Gastrocnemius medialis (tissue), 4 donors: ENCODE data around the gene LRP4. TPM values are rescaled to one million over a fixed set of nuclear protein-coding genes. Genes with fewer than 3 reads are reported as not detected.

Source experiments
- ATAC-seq, 2 donors: fragments of 150-250 bp; one replicate each; pipeline ENCODE4 v1.9.1; 2016
- DNase-seq, 2 donors: peaks; one replicate each; pipeline ENCODE4 v3.0.0-alpha.2; 2019
- H3K27ac ChIP-seq, 4 donors: fragments of 200-600 bp; sonication (generic); 1 replicate in 1 of 4; 2 replicates in 3 of 4; pipeline ENCODE4 v1.5.1; 2016 to 2018; ENCODE audit warnings: mild to moderate bottlenecking in 2 of 4, moderate library complexity in 1 of 4
- H3K27me3 ChIP-seq, 3 donors: fragments of 200-600 bp; sonication (generic) in 2 of 3; 1 replicate in 1 of 3; 2 replicates in 2 of 3; pipeline versions ENCODE4 v1.5.1 to v1.6.0; 2016 to 2019; ENCODE audit warnings: mild to moderate bottlenecking in 1 of 3, moderate library complexity in 1 of 3
- H3K36me3 ChIP-seq, 2 donors: fragments of 200-600 bp; sonication (generic) in 1 of 2; one replicate each; pipeline ENCODE4 v1.5.1; 2017 to 2018
- H3K4me1 ChIP-seq, 2 donors: fragments of 200-600 bp; sonication (generic) in 1 of 2; one replicate each; pipeline ENCODE4 v1.5.1; 2016 to 2017; ENCODE audit warnings: mild to moderate bottlenecking in 2 of 2
- H3K4me3 ChIP-seq, 4 donors: fragments of 200-600 bp; sonication (generic) in 3 of 4; 1 replicate in 1 of 4; 2 replicates in 3 of 4; pipeline ENCODE4 v1.5.1; 2016 to 2019; ENCODE audit warnings: mild to moderate bottlenecking in 2 of 4
- H3K9me3 ChIP-seq, 3 donors: fragments of 200-600 bp; sonication (generic) in 2 of 3; 1 replicate in 1 of 3; 2 replicates in 2 of 3; pipeline ENCODE4 v1.5.1; 2016 to 2019
- POLR2A ChIP-seq, 2 donors: fragments of 450-650 bp; IDR thresholded peaks; one replicate each; pipeline ENCODE4 v1.6.1; 2017; ENCODE audit warnings: antibody characterized with exemption in 2 of 2, mild to moderate bottlenecking in 2 of 2, moderate library complexity in 2 of 2
- in situ Hi-C, 4 donors: fragments of 200-750 bp; cut with MboI; loops; one replicate each; pipeline versions ENCODE4 v1.15.0 to v1.8.0; 2017; ENCODE audit warnings: low sequenced_read_pairs in 4 of 4
- intact Hi-C: fragments of 100-400 bp; cut with DNase I; formaldehyde crosslinking; loops from one replicate; pipeline ENCODE4 v1.15.1; 2023; ENCODE audit warnings: low total_unique reads
- total RNA-seq, 4 donors: library from RNA; depleted of rRNA; stranded (reverse); fragments of >200 nt; gene quantifications; one replicate each; pipeline versions ENCODE4 v1.1.0 to v1.2.3, GENCODE V29; 2016
- TF ChIP-seq, protein P1 (sequence below), 5 experiments: fragments of 450-650 bp in 3 of 5; fragments of 200-600 bp in 2 of 5; sonication (generic) in 2 of 5; IDR thresholded peaks in 4 of 5; conservative IDR thresholded peaks in 1 of 5; 1 replicate in 4 of 5; 2 replicates in 1 of 5; pipeline ENCODE4 v1.5.1; 2016 to 2019; ENCODE audit warnings: antibody characterized with exemption in 5 of 5, mild to moderate bottlenecking in 3 of 5, moderate library complexity in 3 of 5

Gene LRP4
- total RNA-seq, 4 donors from 2014 or later = 3.9 to 19.0 (median 6.2) TPM

DNA sequence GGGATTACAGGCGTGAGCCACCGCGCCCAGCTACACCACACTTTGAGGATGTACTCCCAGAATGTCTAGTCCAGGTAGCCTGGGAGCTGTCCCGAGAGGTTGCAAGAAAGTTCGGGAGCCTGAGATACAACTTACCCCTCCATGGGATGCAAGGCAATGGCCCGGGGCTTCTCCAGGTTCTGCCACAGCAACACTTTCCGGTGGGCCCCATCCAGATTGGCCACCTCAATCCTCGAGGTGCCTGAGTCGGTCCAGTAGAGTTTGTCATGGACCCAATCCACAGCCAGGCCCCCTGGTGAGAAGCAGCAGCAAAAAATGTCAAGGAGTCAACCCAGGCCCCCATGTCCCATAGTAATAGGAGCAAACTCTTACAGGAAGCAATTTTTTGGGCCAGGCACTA is 25.5 kb downstream of the LRP4 start:
- no peaks in the 10 kb centered on the region for H3K27me3 ChIP-seq
- peaks cover 6 to 12% of the 10 kb centered on the region in 2 donors for H3K4me1 ChIP-seq
- in situ Hi-C loops (loop anchor here in 2 of 4 donors (25.0 kb wide), 1 partner anchor 469 kb away; the partner anchor contains the start of gene MYBPC3 (in 2 of the 2)), intact Hi-C loops (no loop called here)
- no peak for ATAC-seq
- H3K27ac ChIP-seq = no peak overlapping the region
- no peak for TF ChIP-seq POLR2A (IDR thresholded peaks at IDR 0.05)
- TF ChIP-seq, protein P1, sequence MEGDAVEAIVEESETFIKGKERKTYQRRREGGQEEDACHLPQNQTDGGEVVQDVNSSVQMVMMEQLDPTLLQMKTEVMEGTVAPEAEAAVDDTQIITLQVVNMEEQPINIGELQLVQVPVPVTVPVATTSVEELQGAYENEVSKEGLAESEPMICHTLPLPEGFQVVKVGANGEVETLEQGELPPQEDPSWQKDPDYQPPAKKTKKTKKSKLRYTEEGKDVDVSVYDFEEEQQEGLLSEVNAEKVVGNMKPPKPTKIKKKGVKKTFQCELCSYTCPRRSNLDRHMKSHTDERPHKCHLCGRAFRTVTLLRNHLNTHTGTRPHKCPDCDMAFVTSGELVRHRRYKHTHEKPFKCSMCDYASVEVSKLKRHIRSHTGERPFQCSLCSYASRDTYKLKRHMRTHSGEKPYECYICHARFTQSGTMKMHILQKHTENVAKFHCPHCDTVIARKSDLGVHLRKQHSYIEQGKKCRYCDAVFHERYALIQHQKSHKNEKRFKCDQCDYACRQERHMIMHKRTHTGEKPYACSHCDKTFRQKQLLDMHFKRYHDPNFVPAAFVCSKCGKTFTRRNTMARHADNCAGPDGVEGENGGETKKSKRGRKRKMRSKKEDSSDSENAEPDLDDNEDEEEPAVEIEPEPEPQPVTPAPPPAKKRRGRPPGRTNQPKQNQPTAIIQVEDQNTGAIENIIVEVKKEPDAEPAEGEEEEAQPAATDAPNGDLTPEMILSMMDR (IDR thresholded peaks at IDR 0.05 in 4 of 5, conservative IDR thresholded peaks at IDR 0.05 in 1 of 5) = no peak
- no peak for DNase-seq
- H3K36me3 ChIP-seq = peaks cover 0 to 28% of the 10 kb centered on the region in 2 donors
- H3K4me3 ChIP-seq = no peak overlapping the region
- H3K9me3 ChIP-seq = no peaks in the 10 kb centered on the region

DNA sequence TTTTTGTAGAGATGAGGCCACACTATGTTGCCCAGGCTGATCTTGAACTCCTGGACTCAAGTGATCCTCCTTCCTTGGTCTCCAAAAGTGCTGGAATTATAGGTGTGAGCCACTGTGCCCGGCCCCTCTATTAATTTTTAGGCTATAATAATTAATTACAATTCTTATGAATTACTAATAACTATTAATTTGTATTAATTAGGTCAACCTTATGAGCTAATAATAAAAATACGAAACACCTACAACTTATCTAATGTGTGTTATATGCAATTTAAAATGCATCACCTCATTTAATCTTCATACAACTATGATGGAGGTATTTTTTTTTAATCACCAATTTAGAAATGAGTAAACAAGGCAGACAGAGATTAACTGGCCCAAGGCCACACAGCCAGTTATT is 26.2 kb downstream of the LRP4 start:
- Histone ChIP-seq H3K9me3 (no peaks in the 10 kb centered on the region), H3K27me3 (no peaks in the 10 kb centered on the region), H3K27ac (no peak overlapping the region), H3K4me3 (no peak overlapping the region), H3K4me1 (peaks cover 6 to 12% of the 10 kb centered on the region in 2 donors), H3K36me3 (peaks cover 0 to 29% of the 10 kb centered on the region in 2 donors)
- intact Hi-C loops = no loop called here
- DNase-seq (no peak), ATAC-seq (no peak)
- in situ Hi-C loops = loop anchor here in 2 of 4 donors (25.0 kb wide), 1 partner anchor 470 kb away; the partner anchor contains the start of gene MYBPC3 (in 2 of the 2)
- no peak for TF ChIP-seq POLR2A (IDR thresholded peaks at IDR 0.05)
- TF ChIP-seq, protein P1 (IDR thresholded peaks at IDR 0.05 in 4 of 5, conservative IDR thresholded peaks at IDR 0.05 in 1 of 5) = no peak

DNA sequence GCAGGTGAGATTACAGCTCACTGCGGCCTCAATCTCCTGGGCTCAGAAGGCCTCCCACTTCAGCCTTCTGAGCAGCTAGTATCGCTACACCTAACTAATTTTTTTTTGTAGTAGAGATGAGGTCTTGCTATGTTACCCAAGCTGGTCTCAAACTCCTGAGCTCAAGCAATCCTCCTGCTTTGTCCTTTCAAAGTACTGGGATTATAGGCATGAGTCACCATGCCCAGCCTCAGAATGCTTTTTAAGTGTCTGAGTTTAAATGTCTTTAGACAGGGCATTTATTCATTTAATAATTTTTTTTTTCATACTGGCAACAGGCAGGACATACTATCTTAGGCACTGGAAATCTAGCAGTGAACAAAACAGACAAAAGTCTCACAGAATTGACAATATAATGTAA is 27.7 kb downstream of the LRP4 start:
- H3K27ac ChIP-seq = no peak overlapping the region
- peaks cover 6 to 8% of the 10 kb centered on the region in 2 donors for H3K4me1 ChIP-seq
- in situ Hi-C loops (loop anchor here in 2 of 4 donors (25.0 kb wide), 1 partner anchor 472 kb away; the partner anchor contains the start of gene MYBPC3 (in 2 of the 2)), intact Hi-C loops (no loop called here)
- H3K27me3 ChIP-seq = no peaks in the 10 kb centered on the region
- H3K36me3 ChIP-seq = peaks cover 0 to 43% of the 10 kb centered on the region in 2 donors
- H3K4me3 ChIP-seq = no peak overlapping the region
- TF ChIP-seq POLR2A (IDR thresholded peaks at IDR 0.05) = no peak
- TF ChIP-seq, protein P1 (IDR thresholded peaks at IDR 0.05 in 4 of 5, conservative IDR thresholded peaks at IDR 0.05 in 1 of 5) = no peak
- no peak for ATAC-seq
- no peak for DNase-seq
- H3K9me3 ChIP-seq = no peaks in the 10 kb centered on the region

DNA sequence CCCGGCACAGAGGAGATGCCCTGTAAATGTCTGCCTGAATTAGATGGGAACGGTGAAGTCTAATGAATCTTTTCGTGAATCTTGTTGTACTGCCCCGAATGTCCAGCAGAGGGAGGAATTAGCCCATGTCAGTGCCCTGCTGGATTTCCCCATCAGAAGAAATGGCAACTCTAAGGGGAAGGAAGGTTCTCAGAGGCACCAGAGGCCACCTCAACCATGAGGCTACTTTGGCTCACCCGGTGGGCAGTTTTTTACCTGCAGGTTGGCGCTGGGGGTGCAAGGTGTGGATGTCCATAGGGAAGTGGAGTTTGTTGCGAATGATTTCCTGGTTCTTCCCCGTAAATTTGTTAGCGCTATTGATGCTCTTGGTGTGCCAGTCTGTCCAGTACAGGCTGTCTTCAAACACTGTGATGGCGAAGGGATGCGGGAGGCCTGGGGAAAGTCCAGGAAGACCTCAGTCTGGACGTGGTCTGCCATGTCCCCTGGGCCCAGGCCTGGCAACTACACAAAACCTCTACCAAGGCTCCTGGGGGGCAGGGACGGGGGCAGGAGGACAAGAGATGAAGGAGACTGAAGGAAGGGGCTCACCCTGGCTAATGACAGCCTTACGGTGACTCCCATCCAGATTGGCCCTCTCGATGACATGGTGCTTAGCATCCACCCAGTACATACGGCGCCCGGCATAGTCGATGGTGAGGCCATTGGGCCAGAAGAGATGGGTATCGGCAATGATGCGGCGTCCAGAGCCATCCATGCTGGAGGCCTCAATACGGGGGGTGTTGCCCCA is 28.5 kb downstream of the LRP4 start:
- in situ Hi-C loops (loop anchor here (5.0 to 25.0 kb wide), 2 partner anchors 262 to 472 kb away; partner anchors contain the start of gene MYBPC3 (in 2 of the 4)), intact Hi-C loops (loop anchor here (1.0 to 2.0 kb wide), 3 partner anchors 25 to 465 kb away; no protein-coding TSS in a partner anchor)

More for the DNA sequence above, 28.5 kb downstream of the LRP4 start:
- no peaks in the 10 kb centered on the region for H3K27me3 ChIP-seq
- ATAC-seq (peak; percentile 85 to 94), DNase-seq (peak; percentile 35 to 64)
- H3K36me3 ChIP-seq = peaks cover 0 to 51% of the 10 kb centered on the region in 2 donors
- H3K27ac ChIP-seq = no peak overlapping the region
- H3K4me3 ChIP-seq = no peak overlapping the region
- TF ChIP-seq POLR2A (IDR thresholded peaks at IDR 0.05) = no peak
- TF ChIP-seq, protein P1 (IDR thresholded peaks at IDR 0.05 in 4 of 5, conservative IDR thresholded peaks at IDR 0.05 in 1 of 5) = peak; percentile 84 to 91 (median 86)
- peaks cover under 1 to 1% of the 10 kb centered on the region in 2 donors for H3K4me1 ChIP-seq
- H3K9me3 ChIP-seq = no peaks in the 10 kb centered on the region
